A673 (cell line): Measurements from ENCODE around the gene CDK5RAP3. TPM values are rescaled to one million over a fixed set of nuclear protein-coding genes. Genes with fewer than 3 reads are reported as not detected.
A peak's percentile ranks its signal among the peaks of the same experiment; 100 is the strongest.

Experiments
- BruUV-seq: library from RNA; stranded (reverse); fragments of 400-500 nt; replicated peaks from 2 replicates; lab custom pipeline; 2021; lab: Mats Ljungman, UMichigan
- CTCF ChIA-PET: fragments of 300-600 bp; sonication (Branson Sonifier 250); formaldehyde crosslinking; loops from one replicate; lab custom pipeline; 2022; ENCODE audit warnings: antibody characterized with exemption; lab: Charles Lee
- POLR2A ChIA-PET: fragments of 300-600 bp; sonication (Branson Sonifier 250); formaldehyde crosslinking; loops from one replicate; lab custom pipeline; 2022; ENCODE audit warnings: antibody characterized with exemption; ENCODE audit not compliant: low non-redundant PET; lab: Charles Lee
- DNase-seq: peaks from one replicate; pipeline ENCODE4 v3.0.0-alpha.2; 2015; ENCODE audit warnings: low spot score
- H3K27ac ChIP-seq: fragments of 200-600 bp; sonication (generic); 2 replicates; pipeline ENCODE4 v1.5.1; 2016; ENCODE audit warnings: mixed run types, low read depth, mild to moderate bottlenecking, mixed read lengths, antibody characterized with exemption, low read length; ENCODE audit not compliant: poor library complexity, severe bottlenecking
- H3K27me3 ChIP-seq: fragments of 200-600 bp; sonication (generic); replicated peaks from 2 replicates; pipeline ENCODE4 v1.6.1; 2017; ENCODE audit warnings: mixed run types, low read depth, mild to moderate bottlenecking, mixed read lengths, antibody characterized with exemption, low read length; ENCODE audit not compliant: insufficient read depth, poor library complexity
- H3K36me3 ChIP-seq: fragments of 200-600 bp; sonication (generic); 2 replicates; pipeline ENCODE4 v1.6.1; 2016; ENCODE audit warnings: mixed run types, mild to moderate bottlenecking, mixed read lengths, antibody characterized with exemption, low read length; ENCODE audit not compliant: insufficient read depth, poor library complexity, severe bottlenecking
- H3K4me1 ChIP-seq: fragments of 200-600 bp; sonication (generic); 2 replicates; pipeline ENCODE4 v1.6.1; 2017; ENCODE audit warnings: mixed run types, mild to moderate bottlenecking, mixed read lengths, antibody characterized with exemption, low read length; ENCODE audit not compliant: insufficient read depth, poor library complexity, severe bottlenecking
- H3K4me3 ChIP-seq: fragments of 200-600 bp; sonication (generic); 2 replicates; pipeline ENCODE4 v1.5.1; 2016; ENCODE audit warnings: low read depth, mixed run types, mild to moderate bottlenecking, mixed read lengths, low read length; ENCODE audit not compliant: poor library complexity, severe bottlenecking
- H3K9me3 ChIP-seq: fragments of 200-600 bp; sonication (generic); 2 replicates; pipeline ENCODE4 v1.6.1; 2016; ENCODE audit warnings: mixed run types, low read depth, mild to moderate bottlenecking, mixed read lengths, antibody characterized with exemption, low read length; ENCODE audit not compliant: poor library complexity, severe bottlenecking
- CTCF ChIP-seq: fragments of 300-800, 200-600 bp; sonication (generic); conservative IDR thresholded peaks from 2 replicates; pipeline ENCODE4 v1.5.1; 2017; ENCODE audit warnings: low read depth, mild to moderate bottlenecking, antibody characterized with exemption, low read length, moderate library complexity, mixed read lengths
- EZH2 ChIP-seq: fragments of 200-600 bp; sonication (generic); IDR thresholded peaks from 2 replicates; pipeline ENCODE4 v1.6.1; 2017; ENCODE audit warnings: borderline replicate concordance, low read depth, mild to moderate bottlenecking, mixed read lengths, antibody characterized with exemption, low read length; ENCODE audit not compliant: poor library complexity, severe bottlenecking
- intact Hi-C: fragments of 100-400 bp; cut with micrococcal nuclease; formaldehyde crosslinking; loops from one replicate; pipeline ENCODE4 v1.10.0; 2022; ENCODE audit not compliant: unreplicated experiment
- total RNA-seq: library from RNA; stranded (reverse); gene quantifications from 2 replicates; pipeline ENCODE4 v1.2.3, GENCODE V29; 2021

Gene CDK5RAP3
- total RNA-seq, 1 experiment from 2014 or later = 172 TPM

DNA sequence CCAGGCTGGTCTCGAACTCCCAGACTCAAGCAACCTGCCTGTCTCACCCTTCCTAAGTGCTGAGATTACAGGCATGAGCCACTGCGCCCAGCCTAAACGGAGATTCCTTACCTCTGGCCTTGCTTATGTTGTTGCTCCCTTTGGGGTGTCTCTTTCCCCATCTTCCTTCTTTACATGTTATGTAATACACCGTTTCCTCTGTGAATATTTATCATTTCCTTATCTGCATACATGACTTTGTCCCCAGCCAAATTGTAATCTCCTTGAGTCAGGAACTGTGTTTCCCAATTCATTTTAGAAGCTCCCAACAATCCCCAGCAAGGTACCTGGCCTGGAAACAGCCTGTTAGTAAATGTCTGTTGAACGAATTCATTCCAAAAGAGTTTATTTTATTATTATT, 51.0 kb downstream of the CDK5RAP3 start:
- H3K27me3 ChIP-seq = no peaks in the 10 kb centered on the region
- H3K9me3 ChIP-seq = no peaks in the 10 kb centered on the region
- ChIA-PET CTCF (interaction anchor here (1.5 kb wide), 1 partner anchor 44 kb away, joined by 4 read pairs; no protein-coding TSS in a partner anchor), POLR2A (no interaction called here)
- intact Hi-C loops = loop anchor here (10.0 kb wide), 1 partner anchor 353 kb away; no protein-coding TSS in a partner anchor
- TF ChIP-seq EZH2 = no peak
- no peak for TF ChIP-seq CTCF
- H3K36me3 ChIP-seq = no peaks in the 10 kb centered on the region
- H3K4me3 ChIP-seq = no peak overlapping the region
- H3K4me1 ChIP-seq = peaks cover 53% of the 10 kb centered on the region
- no TSS peak for BruUV-seq
- peak overlapping the region; percentile 55 for H3K27ac ChIP-seq
- peak; percentile 84 for DNase-seq

GRCh38 chr17:48022901-48023300, 52.0 kb downstream of the CDK5RAP3 start:
- Histone ChIP-seq H3K4me3 (peak overlapping the region; percentile 46), H3K27me3 (no peaks in the 10 kb centered on the region), H3K9me3 (no peaks in the 10 kb centered on the region), H3K4me1 (peaks cover 47% of the 10 kb centered on the region), H3K27ac (peak overlapping the region; percentile 36), H3K36me3 (no peaks in the 10 kb centered on the region)
- TF ChIP-seq CTCF = no peak
- no peak for TF ChIP-seq EZH2
- ChIA-PET POLR2A (no interaction called here), CTCF (interaction anchor here (1.5 kb wide), 1 partner anchor 44 kb away, joined by 4 read pairs; no protein-coding TSS in a partner anchor)
- intact Hi-C loops = loop anchor here (10.0 kb wide), 1 partner anchor 352 kb away; no protein-coding TSS in a partner anchor
- no TSS peak for BruUV-seq
- no peak for DNase-seq

GRCh38 chr17:48023400-48024148, 52.7 kb downstream of the CDK5RAP3 start:
- H3K36me3 ChIP-seq = no peaks in the 10 kb centered on the region
- no peaks in the 10 kb centered on the region for H3K9me3 ChIP-seq
- H3K27me3 ChIP-seq = no peaks in the 10 kb centered on the region
- H3K27ac ChIP-seq = peak overlapping the region; percentile 57
- ChIA-PET POLR2A (no interaction called here), CTCF (no interaction called here)
- intact Hi-C loops = loop anchor here (2.0 to 10.0 kb wide), 2 partner anchors 351 to 595 kb away; no protein-coding TSS in a partner anchor
- TF ChIP-seq EZH2 (no peak), CTCF (peak; percentile 37; the same call in 1 of the 2 replicates)
- no TSS peak for BruUV-seq
- peak overlapping the region; percentile 46 for H3K4me3 ChIP-seq
- H3K4me1 ChIP-seq = peaks cover 44% of the 10 kb centered on the region
- DNase-seq = peak; percentile 93
